ENCODE measurements around the gene SETD6. TPM values are rescaled to one million over a fixed set of nuclear protein-coding genes. Genes with fewer than 3 reads are reported as not detected.

SETD6 gene
- total and polyA plus RNA-seq, 2 of the 13 experiments (the other 11 are each of a cell fraction or from before 2014, with no cell fraction given): 24.0 to 25.7 TPM

DNA sequence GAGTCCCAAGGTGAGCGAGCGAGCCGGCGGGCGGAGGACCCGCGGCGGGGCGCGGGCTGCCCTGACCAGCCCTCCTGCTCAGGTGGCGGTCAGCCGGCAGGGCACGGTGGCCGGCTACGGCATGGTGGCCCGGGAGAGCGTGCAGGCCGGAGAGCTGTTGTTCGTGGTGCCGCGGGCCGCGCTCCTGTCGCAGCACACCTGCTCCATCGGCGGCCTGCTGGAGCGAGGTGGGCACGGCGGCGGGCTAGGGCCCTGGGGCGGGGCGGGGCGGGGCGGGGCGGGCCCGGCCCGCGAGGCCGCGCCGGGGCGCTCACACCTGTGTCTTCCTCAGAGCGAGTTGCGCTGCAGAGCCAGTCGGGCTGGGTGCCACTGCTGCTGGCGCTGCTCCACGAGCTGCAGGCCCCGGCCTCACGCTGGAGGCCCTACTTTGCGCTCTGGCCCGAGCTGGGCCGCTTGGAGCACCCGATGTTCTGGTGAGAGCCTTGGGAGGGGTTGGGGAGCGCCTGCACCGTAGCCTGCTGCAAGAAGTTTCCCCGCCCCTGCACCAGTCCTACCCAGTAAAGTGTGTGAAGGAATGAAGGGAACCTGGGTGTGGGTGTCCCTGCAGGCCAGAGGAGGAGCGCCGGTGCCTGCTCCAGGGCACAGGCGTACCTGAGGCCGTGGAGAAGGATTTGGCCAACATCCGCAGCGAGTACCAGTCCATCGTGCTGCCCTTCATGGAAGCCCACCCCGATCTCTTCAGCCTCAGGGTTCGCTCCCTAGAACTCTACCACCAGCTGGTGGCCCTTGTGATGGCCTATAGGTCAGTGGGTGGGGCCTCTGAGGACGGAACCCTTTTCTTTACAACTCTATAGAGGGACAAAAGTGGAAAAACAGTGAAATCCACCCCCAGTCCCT is 802 bp downstream of the SETD6 start (continued):
- TF ChIP-seq, protein P1, sequence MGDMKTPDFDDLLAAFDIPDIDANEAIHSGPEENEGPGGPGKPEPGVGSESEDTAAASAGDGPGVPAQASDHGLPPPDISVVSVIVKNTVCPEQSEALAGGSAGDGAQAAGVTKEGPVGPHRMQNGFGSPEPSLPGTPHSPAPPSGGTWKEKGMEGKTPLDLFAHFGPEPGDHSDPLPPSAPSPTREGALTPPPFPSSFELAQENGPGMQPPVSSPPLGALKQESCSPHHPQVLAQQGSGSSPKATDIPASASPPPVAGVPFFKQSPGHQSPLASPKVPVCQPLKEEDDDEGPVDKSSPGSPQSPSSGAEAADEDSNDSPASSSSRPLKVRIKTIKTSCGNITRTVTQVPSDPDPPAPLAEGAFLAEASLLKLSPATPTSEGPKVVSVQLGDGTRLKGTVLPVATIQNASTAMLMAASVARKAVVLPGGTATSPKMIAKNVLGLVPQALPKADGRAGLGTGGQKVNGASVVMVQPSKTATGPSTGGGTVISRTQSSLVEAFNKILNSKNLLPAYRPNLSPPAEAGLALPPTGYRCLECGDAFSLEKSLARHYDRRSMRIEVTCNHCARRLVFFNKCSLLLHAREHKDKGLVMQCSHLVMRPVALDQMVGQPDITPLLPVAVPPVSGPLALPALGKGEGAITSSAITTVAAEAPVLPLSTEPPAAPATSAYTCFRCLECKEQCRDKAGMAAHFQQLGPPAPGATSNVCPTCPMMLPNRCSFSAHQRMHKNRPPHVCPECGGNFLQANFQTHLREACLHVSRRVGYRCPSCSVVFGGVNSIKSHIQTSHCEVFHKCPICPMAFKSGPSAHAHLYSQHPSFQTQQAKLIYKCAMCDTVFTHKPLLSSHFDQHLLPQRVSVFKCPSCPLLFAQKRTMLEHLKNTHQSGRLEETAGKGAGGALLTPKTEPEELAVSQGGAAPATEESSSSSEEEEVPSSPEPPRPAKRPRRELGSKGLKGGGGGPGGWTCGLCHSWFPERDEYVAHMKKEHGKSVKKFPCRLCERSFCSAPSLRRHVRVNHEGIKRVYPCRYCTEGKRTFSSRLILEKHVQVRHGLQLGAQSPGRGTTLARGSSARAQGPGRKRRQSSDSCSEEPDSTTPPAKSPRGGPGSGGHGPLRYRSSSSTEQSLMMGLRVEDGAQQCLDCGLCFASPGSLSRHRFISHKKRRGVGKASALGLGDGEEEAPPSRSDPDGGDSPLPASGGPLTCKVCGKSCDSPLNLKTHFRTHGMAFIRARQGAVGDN (CRISPR knock-in tag; IDR thresholded peaks at IDR 0.05): peak; percentile 11; the same call in 1 of the 2 replicates
- TF ChIP-seq NRL (CRISPR knock-in tag; IDR thresholded peaks at IDR 0.05; ENCODE audit: borderline replicate concordance): 0 out of 2 replicates have a peak, but pooled peaks have one; percentile 49
- TF ChIP-seq, protein P2, sequence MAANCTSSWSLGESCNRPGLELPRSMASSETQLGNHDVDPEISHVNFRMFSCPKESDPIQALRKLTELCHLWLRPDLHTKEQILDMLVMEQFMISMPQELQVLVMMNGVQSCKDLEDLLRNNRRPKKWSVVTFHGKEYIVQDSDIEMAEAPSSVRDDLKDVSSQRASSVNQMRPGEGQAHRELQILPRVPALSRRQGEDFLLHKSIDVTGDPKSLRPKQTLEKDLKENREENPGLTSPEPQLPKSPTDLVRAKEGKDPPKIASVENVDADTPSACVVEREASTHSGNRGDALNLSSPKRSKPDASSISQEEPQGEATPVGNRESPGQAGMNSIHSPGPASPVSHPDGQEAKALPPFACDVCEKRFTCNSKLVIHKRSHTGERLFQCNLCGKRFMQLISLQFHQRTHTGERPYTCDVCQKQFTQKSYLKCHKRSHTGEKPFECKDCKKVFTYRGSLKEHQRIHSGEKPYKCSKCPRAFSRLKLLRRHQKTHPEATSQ (CRISPR knock-in tag; IDR thresholded peaks at IDR 0.05; ENCODE audit: borderline replicate concordance): no peak
- TF ChIP-seq IRX3 (CRISPR knock-in tag; IDR thresholded peaks at IDR 0.05; ENCODE audit: borderline replicate concordance, low read depth): no peak
- peak; percentile 14; the same call in 1 of the 2 replicates for TF ChIP-seq REL (CRISPR knock-in tag; conservative IDR thresholded peaks at IDR 0.05)
- TF ChIP-seq, protein P3, sequence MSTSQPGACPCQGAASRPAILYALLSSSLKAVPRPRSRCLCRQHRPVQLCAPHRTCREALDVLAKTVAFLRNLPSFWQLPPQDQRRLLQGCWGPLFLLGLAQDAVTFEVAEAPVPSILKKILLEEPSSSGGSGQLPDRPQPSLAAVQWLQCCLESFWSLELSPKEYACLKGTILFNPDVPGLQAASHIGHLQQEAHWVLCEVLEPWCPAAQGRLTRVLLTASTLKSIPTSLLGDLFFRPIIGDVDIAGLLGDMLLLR (CRISPR knock-in tag; IDR thresholded peaks at IDR 0.05): no peak; the same call in 1 of the 2 replicates
- TF ChIP-seq RARG (CRISPR knock-in tag; IDR thresholded peaks at IDR 0.05; ENCODE audit: low read depth): no peak
- TF ChIP-seq, protein P4, sequence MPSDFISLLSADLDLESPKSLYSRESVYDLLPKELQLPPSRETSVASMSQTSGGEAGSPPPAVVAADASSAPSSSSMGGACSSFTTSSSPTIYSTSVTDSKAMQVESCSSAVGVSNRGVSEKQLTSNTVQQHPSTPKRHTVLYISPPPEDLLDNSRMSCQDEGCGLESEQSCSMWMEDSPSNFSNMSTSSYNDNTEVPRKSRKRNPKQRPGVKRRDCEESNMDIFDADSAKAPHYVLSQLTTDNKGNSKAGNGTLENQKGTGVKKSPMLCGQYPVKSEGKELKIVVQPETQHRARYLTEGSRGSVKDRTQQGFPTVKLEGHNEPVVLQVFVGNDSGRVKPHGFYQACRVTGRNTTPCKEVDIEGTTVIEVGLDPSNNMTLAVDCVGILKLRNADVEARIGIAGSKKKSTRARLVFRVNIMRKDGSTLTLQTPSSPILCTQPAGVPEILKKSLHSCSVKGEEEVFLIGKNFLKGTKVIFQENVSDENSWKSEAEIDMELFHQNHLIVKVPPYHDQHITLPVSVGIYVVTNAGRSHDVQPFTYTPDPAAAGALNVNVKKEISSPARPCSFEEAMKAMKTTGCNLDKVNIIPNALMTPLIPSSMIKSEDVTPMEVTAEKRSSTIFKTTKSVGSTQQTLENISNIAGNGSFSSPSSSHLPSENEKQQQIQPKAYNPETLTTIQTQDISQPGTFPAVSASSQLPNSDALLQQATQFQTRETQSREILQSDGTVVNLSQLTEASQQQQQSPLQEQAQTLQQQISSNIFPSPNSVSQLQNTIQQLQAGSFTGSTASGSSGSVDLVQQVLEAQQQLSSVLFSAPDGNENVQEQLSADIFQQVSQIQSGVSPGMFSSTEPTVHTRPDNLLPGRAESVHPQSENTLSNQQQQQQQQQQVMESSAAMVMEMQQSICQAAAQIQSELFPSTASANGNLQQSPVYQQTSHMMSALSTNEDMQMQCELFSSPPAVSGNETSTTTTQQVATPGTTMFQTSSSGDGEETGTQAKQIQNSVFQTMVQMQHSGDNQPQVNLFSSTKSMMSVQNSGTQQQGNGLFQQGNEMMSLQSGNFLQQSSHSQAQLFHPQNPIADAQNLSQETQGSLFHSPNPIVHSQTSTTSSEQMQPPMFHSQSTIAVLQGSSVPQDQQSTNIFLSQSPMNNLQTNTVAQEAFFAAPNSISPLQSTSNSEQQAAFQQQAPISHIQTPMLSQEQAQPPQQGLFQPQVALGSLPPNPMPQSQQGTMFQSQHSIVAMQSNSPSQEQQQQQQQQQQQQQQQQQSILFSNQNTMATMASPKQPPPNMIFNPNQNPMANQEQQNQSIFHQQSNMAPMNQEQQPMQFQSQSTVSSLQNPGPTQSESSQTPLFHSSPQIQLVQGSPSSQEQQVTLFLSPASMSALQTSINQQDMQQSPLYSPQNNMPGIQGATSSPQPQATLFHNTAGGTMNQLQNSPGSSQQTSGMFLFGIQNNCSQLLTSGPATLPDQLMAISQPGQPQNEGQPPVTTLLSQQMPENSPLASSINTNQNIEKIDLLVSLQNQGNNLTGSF (CRISPR knock-in tag; IDR thresholded peaks at IDR 0.05): no peak
- TF ChIP-seq ZNF83 (CRISPR knock-in tag; IDR thresholded peaks at IDR 0.05; ENCODE audit: borderline replicate concordance): no peak; the same call in 1 of the 2 replicates
- TF ChIP-seq, protein P5, sequence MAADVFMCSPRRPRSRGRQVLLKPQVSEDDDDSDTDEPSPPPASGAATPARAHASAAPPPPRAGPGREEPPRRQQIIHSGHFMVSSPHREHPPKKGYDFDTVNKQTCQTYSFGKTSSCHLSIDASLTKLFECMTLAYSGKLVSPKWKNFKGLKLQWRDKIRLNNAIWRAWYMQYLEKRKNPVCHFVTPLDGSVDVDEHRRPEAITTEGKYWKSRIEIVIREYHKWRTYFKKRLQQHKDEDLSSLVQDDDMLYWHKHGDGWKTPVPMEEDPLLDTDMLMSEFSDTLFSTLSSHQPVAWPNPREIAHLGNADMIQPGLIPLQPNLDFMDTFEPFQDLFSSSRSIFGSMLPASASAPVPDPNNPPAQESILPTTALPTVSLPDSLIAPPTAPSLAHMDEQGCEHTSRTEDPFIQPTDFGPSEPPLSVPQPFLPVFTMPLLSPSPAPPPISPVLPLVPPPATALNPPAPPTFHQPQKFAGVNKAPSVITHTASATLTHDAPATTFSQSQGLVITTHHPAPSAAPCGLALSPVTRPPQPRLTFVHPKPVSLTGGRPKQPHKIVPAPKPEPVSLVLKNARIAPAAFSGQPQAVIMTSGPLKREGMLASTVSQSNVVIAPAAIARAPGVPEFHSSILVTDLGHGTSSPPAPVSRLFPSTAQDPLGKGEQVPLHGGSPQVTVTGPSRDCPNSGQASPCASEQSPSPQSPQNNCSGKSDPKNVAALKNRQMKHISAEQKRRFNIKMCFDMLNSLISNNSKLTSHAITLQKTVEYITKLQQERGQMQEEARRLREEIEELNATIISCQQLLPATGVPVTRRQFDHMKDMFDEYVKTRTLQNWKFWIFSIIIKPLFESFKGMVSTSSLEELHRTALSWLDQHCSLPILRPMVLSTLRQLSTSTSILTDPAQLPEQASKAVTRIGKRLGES (CRISPR knock-in tag; IDR thresholded peaks at IDR 0.05; ENCODE audit: borderline replicate concordance): no peak
- no peak for TF ChIP-seq ZSCAN22 (CRISPR knock-in tag; IDR thresholded peaks at IDR 0.05)

All from HepG2 (cell line).